Measurements from ENCODE around the gene WIPF1. TPM values are rescaled to one million over a fixed set of nuclear protein-coding genes. Genes with fewer than 3 reads are reported as not detected.

Gene WIPF1
- total RNA-seq, 2 experiments from 2014 or later: 357 to 390 TPM

DNA sequence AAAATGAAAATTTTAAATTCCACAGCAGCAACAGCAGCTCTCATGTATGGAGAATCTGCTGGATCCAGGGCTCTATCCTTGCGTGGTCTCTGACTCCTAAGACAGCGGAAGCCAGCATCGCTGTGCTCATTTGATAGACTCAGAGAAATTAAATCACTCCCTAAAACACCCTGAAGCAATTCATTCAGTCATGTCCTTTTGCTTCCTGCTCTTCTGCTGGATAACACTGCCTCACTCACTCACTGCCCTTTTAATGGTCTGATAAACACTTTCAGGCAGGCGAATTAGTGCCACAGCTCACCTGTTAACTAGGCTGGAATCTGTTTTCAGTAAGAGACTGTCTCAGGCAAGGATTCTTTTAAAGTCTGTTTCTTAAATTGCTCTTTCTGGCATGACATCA is 10.0 kb downstream of the WIPF1 start:
- H3K36me3 Mint-ChIP-seq (ENCODE audit: low read depth): peaks cover 82% of the 10 kb centered on the region

DNA sequence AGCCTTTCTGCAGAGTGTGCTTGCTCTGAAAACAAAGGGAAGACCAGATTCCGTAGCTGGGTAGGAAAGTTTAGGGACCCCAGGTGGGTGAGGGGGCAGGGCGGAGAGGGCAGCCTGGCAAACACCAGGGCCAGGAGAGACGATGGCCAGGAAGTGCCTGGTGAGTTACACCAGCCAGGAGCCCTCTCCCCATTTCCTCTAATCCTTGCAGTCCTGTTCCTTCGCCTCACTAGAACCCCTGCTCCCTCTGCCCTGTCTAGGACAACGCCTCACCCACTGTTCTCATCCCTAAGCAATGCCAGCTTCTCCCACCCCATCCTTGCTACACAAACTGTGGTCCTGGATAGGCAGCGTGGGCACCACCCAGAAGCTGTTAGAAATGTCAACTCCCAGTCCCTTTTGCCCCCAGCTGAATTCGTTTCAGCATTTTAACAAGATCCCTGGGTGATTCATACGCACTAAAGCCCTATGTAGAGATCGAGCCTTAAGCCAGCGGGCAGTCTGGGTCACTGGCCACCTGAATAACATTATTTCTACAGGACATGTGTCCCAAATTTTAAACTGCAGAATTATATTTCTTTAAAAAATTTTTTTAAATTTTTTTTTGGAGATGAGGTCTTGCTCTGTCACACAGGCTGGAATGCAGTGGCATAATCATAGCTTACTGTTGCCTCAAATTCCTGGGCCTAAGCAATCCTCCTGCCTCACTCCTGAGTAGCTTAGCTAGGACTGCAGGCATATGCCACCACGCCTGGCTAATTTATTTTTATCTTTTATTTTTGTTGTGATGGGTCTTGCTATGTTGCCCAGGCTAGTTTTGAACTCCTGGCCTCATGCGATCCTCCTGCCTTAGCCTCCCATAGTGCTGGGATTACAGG is 10.9 kb downstream of the WIPF1 start:
- POLR2A ChIA-PET: interaction anchor here (1.1 to 1.6 kb wide), 2 partner anchors 47 to 95 kb away, joined by 3 read pairs; no protein-coding TSS in a partner anchor
- peaks cover 86% of the 10 kb centered on the region for H3K36me3 Mint-ChIP-seq (ENCODE audit: low read depth)
- CTCF ChIA-PET: interaction anchor here (0.6 to 2.0 kb wide), 6 partner anchors 9 to 111 kb away, joined by 3 to 8 read pairs (median 3); no protein-coding TSS in a partner anchor
- ATAC-seq: no peak
- no peaks in the 10 kb centered on the region for H3K9me3 Mint-ChIP-seq (ENCODE audit: insufficient read depth)
- no peak overlapping the region for H3K4me3 Mint-ChIP-seq
- peak overlapping the region; percentile 85 for H3K27ac Mint-ChIP-seq
- DNase-seq: peak; percentile 15
- peaks cover 84% of the 10 kb centered on the region for H3K4me1 Mint-ChIP-seq (ENCODE audit: low read depth)
- no peaks in the 10 kb centered on the region for H3K27me3 Mint-ChIP-seq (ENCODE audit: low read depth)

More for the DNA sequence above, 10.0 kb downstream of the WIPF1 start:
- no peaks in the 10 kb centered on the region for H3K9me3 Mint-ChIP-seq (ENCODE audit: insufficient read depth)
- CTCF ChIA-PET: interaction anchor here (0.9 to 2.0 kb wide), 3 partner anchors 10 to 100 kb away, joined by 3 to 8 read pairs (median 5); no protein-coding TSS in a partner anchor
- POLR2A ChIA-PET: interaction anchor here (1.1 to 1.6 kb wide), 2 partner anchors 46 to 94 kb away, joined by 3 read pairs; no protein-coding TSS in a partner anchor
- ATAC-seq (no peak), DNase-seq (peak; percentile 17)
- H3K27ac Mint-ChIP-seq: peak overlapping the region; percentile 85
- no peaks in the 10 kb centered on the region for H3K27me3 Mint-ChIP-seq (ENCODE audit: low read depth)
- peaks cover 84% of the 10 kb centered on the region for H3K4me1 Mint-ChIP-seq (ENCODE audit: low read depth)
- H3K4me3 Mint-ChIP-seq: no peak overlapping the region

DNA sequence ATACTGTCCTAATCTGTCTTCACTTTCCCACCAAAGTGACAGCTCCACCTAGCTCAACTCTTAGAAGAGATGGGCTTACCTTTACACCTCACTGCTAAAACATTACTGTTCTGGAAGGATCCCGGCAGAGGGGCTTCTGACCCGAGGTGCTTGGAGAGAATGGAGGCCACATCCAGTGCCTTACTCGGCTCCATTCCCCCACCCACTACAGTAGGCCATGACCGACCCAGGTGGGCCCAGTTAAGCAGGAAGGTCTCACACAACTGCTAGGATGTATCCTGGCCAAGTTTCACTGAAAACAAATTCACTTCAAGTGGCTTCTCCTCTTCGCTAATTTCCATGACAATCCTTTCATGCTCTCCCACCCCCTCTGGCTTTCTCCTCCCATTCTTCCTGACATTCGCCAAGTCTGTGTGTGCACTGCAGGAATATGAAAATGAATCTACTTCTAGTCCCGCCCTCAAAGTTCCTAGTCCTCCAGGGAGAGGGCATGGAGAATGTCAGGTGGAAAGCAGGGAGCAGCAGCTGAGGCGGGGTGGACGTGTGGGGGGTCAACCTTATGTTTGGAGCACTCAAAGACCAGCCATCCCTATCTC is 11.8 kb downstream of the WIPF1 start:
- Mint-ChIP-seq H3K4me1 (ENCODE audit: low read depth) (peaks cover 81% of the 10 kb centered on the region), H3K9me3 (ENCODE audit: insufficient read depth) (no peaks in the 10 kb centered on the region), H3K27ac (peak overlapping the region; percentile 81), H3K27me3 (ENCODE audit: low read depth) (no peaks in the 10 kb centered on the region), H3K4me3 (no peak overlapping the region), H3K36me3 (ENCODE audit: low read depth) (peaks cover 85% of the 10 kb centered on the region)
- ATAC-seq (no peak), DNase-seq (peak; percentile 18)
- POLR2A ChIA-PET: no interaction called here
- CTCF ChIA-PET: interaction anchor here (0.7 to 1.3 kb wide), 3 partner anchors 21 to 112 kb away, joined by 3 to 4 read pairs (median 3); no protein-coding TSS in a partner anchor

DNA sequence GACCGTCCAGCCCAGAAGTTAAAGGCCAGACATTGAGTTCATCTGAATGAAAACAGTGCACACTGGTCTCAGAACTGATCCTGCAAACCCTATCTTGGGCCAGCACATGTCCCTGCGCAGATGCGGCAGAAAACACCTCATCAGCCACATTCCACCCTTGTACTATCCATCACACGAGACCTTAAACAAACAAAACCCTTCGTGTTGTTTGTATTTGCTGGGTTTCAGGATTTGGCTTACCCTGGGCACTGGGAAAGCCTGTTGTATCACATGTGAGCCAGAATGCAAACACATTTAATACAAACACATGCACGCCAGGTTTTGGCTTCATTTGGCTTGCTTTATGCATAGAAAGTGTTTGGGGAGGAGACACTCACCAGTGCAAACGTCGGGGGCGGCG is 12.5 kb downstream of the WIPF1 start:
- H3K27ac Mint-ChIP-seq: peak overlapping the region; percentile 68
- CTCF ChIA-PET: interaction anchor here (1.3 to 1.4 kb wide), 2 partner anchors 11 to 20 kb away, joined by 4 read pairs; no protein-coding TSS in a partner anchor
- no peaks in the 10 kb centered on the region for H3K27me3 Mint-ChIP-seq (ENCODE audit: low read depth)
- H3K36me3 Mint-ChIP-seq (ENCODE audit: low read depth): peaks cover 86% of the 10 kb centered on the region
- H3K4me1 Mint-ChIP-seq (ENCODE audit: low read depth): peaks cover 80% of the 10 kb centered on the region
- H3K4me3 Mint-ChIP-seq: no peak overlapping the region
- POLR2A ChIA-PET: no interaction called here
- no peaks in the 10 kb centered on the region for H3K9me3 Mint-ChIP-seq (ENCODE audit: insufficient read depth)
- DNase-seq (peak; percentile 17), ATAC-seq (no peak)

DNA sequence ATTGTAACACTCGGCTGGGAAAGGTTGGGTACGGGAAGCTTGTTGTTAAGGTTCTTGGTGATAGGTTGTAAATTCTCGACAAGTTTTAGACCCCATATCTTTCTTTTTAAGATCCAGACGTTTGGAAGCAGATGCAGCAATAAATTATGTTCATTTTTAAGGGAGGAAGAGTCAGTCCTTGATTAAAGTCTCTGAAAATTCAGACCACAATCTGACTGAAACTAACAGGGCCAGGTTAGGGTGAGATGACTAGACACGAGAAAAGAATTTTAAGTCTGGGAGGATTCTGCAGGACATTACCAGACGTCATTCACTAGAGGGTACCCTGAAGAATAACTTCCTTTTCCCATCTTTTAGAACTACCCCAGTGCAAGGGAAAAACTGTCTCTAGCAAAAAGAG is 16.1 kb downstream of the WIPF1 start:
- Mint-ChIP-seq H3K27me3 (ENCODE audit: low read depth) (no peaks in the 10 kb centered on the region), H3K36me3 (ENCODE audit: low read depth) (peaks cover 86% of the 10 kb centered on the region), H3K27ac (peak overlapping the region; percentile 62), H3K4me3 (no peak overlapping the region), H3K9me3 (ENCODE audit: insufficient read depth) (no peaks in the 10 kb centered on the region), H3K4me1 (ENCODE audit: low read depth) (peaks cover 68% of the 10 kb centered on the region)
- CTCF ChIA-PET: interaction anchor here (0.8 to 12.8 kb wide), 11 partner anchors 8 to 118 kb away, joined by 3 to 198 read pairs (median 4); partner anchors contain the start of gene WIPF1
- POLR2A ChIA-PET: interaction anchor here (0.7 to 3.5 kb wide), 6 partner anchors 8 to 105 kb away, joined by 3 to 18 read pairs (median 4); partner anchors contain the start of gene WIPF1
- ATAC-seq (no peak), DNase-seq (no peak)

DNA sequence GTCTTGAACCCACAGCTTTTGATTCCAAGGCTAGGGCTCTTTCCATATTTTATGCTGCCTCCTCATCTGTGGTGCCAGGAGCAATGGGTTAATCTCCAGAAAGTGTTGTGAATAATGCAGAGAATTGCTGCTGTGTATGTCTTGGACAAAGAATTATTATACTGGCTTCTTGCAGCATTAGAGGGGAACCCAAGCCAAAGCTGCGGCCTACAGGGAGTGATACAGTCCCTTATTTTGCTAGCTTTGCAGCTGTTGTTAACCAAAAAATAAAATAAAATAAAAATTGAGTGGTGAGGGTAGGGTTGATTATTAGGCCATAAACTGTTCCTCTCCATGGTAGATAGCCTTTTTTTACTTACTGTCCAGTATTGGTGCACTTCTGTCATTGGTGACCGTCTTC is 16.7 kb downstream of the WIPF1 start:
- H3K4me3 Mint-ChIP-seq: no peak overlapping the region
- ChIA-PET POLR2A (interaction anchor here (0.7 to 3.5 kb wide), 5 partner anchors 12 to 109 kb away, joined by 3 to 18 read pairs (median 4); partner anchors contain the start of gene WIPF1), CTCF (interaction anchor here (0.9 to 12.8 kb wide), 11 partner anchors 11 to 118 kb away, joined by 3 to 198 read pairs (median 4); partner anchors contain the start of gene WIPF1)
- peak overlapping the region; percentile 62 for H3K27ac Mint-ChIP-seq
- no peaks in the 10 kb centered on the region for H3K27me3 Mint-ChIP-seq (ENCODE audit: low read depth)
- DNase-seq (no peak), ATAC-seq (no peak)
- H3K36me3 Mint-ChIP-seq (ENCODE audit: low read depth): peaks cover 86% of the 10 kb centered on the region
- peaks cover 64% of the 10 kb centered on the region for H3K4me1 Mint-ChIP-seq (ENCODE audit: low read depth)
- no peaks in the 10 kb centered on the region for H3K9me3 Mint-ChIP-seq (ENCODE audit: insufficient read depth)

DNA sequence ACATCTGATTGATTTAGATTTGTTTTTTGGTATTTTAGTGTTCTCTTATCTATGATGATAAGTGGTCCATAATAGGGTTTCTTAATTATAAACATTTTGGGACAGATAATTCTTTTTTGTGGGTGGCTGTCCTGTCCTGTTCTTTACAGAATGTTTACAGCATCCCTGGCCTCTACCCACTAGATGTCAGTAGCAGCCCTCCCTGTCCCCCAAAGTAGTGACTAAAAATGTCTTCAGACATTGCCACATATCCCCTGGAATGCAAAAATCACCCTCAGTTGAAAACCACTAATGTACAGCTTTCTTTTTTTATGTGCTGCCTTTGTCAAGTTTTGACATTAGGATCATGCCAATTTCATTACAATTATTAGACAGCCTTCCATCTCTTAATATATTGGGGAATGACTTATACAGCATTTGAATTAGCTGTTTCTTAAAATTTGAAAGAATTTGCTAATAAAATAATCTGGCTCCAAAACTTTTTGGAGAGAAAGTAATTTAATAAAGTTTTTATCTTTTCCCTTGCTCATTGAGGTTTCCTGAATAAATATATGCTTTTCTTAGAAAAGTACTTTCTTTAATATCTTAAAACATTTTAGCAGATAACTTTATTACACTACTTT is 19.5 kb downstream of the WIPF1 start:
- H3K36me3 Mint-ChIP-seq (ENCODE audit: low read depth): peaks cover 88% of the 10 kb centered on the region
- no peak overlapping the region for H3K27ac Mint-ChIP-seq
- no peak overlapping the region for H3K4me3 Mint-ChIP-seq
- POLR2A ChIA-PET: interaction anchor here (1.0 kb wide), 2 partner anchors 16 to 102 kb away, joined by 3 to 5 read pairs; no protein-coding TSS in a partner anchor
- CTCF ChIA-PET: interaction anchor here (0.6 to 12.8 kb wide), 28 partner anchors 8 to 217 kb away, joined by 3 to 198 read pairs (median 4); partner anchors contain the start of gene WIPF1
- no peaks in the 10 kb centered on the region for H3K9me3 Mint-ChIP-seq (ENCODE audit: insufficient read depth)
- peaks cover 64% of the 10 kb centered on the region for H3K4me1 Mint-ChIP-seq (ENCODE audit: low read depth)
- DNase-seq (peak; percentile 76), ATAC-seq (peak; percentile 78)
- no peaks in the 10 kb centered on the region for H3K27me3 Mint-ChIP-seq (ENCODE audit: low read depth)

DNA sequence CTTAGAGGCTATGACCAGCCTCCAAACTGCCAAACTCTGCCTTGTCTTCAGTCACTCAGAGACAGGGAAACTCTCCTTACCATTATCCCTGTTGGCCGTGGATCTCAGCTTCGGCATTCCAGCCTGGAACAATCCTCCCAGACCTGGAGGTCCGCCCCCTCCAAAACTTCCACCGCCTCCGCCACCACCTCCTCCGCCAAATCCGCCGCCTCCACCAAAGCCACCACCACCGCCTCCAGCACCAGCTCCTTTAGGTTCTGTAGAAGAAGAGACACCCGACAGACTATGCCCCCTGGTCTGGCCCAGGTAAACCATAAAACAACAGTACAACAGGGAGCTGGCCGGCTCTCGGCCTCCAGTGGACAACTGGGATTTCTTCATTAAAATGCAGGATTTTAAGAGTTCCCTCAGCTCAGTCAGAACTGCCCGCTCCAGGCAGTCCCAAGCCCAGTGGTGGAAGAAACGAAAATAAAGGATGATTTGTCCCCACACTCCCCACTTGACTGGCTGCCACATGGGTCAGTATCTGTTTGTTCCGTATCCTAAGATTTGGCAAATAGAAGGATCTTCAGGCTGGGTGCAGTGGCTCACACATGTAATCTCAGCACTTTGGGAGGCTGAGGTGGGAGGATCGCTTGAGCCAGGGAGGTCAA is 22.4 kb downstream of the WIPF1 start:
- peak; percentile 19 for DNase-seq
- no peaks in the 10 kb centered on the region for H3K27me3 Mint-ChIP-seq (ENCODE audit: low read depth)
- ATAC-seq: no peak
- H3K4me1 Mint-ChIP-seq (ENCODE audit: low read depth): peaks cover 59% of the 10 kb centered on the region
- H3K36me3 Mint-ChIP-seq (ENCODE audit: low read depth): peaks cover 83% of the 10 kb centered on the region
- no peak overlapping the region for H3K4me3 Mint-ChIP-seq
- H3K27ac Mint-ChIP-seq: peak overlapping the region; percentile 40
- ChIA-PET POLR2A (interaction anchor here (1.3 kb wide), 1 partner anchor 11 kb away, joined by 3 read pairs; no protein-coding TSS in a partner anchor), CTCF (interaction anchor here (1.3 to 12.8 kb wide), 4 partner anchors 22 to 112 kb away, joined by 4 to 198 read pairs (median 97); partner anchors contain the start of gene WIPF1)
- no peaks in the 10 kb centered on the region for H3K9me3 Mint-ChIP-seq (ENCODE audit: insufficient read depth)

DNA sequence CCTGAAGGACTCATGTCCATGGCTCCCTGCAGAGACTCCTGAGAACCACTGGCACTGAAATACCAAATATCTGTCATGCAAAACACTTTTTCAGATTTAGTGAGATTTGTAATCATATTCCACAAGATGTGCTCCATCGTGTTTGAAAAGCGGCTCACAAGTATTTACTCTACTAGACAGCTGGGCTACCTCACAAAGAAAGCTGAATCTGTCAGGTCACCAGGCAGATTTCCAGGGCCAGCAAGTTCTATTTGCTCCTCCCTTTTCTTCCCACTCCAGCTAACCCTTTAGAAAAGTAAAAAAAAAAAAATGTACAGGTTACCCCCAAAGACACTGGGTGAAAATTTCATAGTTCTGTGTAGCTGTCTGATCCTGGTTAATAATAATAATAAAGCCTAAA is 22.9 kb downstream of the WIPF1 start:
- DNase-seq (peak; percentile 19), ATAC-seq (no peak)
- no peaks in the 10 kb centered on the region for H3K9me3 Mint-ChIP-seq (ENCODE audit: insufficient read depth)
- H3K4me3 Mint-ChIP-seq: no peak overlapping the region
- ChIA-PET CTCF (interaction anchor here (1.1 to 12.8 kb wide), 5 partner anchors 12 to 112 kb away, joined by 3 to 198 read pairs (median 4); partner anchors contain the start of gene WIPF1), POLR2A (interaction anchor here (0.8 to 1.3 kb wide), 2 partner anchors 10 to 19 kb away, joined by 3 read pairs; no protein-coding TSS in a partner anchor)
- H3K36me3 Mint-ChIP-seq (ENCODE audit: low read depth): peaks cover 84% of the 10 kb centered on the region
- H3K27me3 Mint-ChIP-seq (ENCODE audit: low read depth): no peaks in the 10 kb centered on the region
- no peak overlapping the region for H3K27ac Mint-ChIP-seq
- peaks cover 61% of the 10 kb centered on the region for H3K4me1 Mint-ChIP-seq (ENCODE audit: low read depth)

DNA sequence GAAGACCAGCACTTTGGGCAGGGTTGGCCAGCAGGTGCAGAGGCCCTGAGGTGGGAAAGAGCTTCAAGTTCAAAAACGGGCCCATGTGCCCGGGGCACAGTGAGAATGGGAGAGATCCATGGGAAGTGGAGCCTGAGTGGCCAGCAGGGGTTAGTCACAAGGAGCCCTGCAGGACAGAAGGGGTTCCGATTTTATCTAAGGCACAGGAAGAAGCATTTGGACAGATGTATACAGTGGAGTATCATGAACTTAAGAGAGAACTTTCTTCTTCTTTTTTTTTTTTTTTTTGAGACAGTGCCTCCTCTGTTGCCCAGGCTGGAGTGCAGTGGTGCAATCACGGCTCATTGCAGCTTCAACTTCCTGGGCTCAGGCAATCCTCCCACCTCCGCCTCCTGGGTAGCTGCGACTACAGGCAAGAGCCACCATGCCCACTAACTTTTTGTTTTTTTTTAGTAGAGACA is 24.0 kb downstream of the WIPF1 start:
- Mint-ChIP-seq H3K27ac (peak overlapping the region; percentile 64), H3K4me3 (no peak overlapping the region), H3K9me3 (ENCODE audit: insufficient read depth) (no peaks in the 10 kb centered on the region), H3K27me3 (ENCODE audit: low read depth) (no peaks in the 10 kb centered on the region), H3K4me1 (ENCODE audit: low read depth) (peaks cover 61% of the 10 kb centered on the region), H3K36me3 (ENCODE audit: low read depth) (peaks cover 84% of the 10 kb centered on the region)
- ChIA-PET CTCF (interaction anchor here (0.9 to 12.8 kb wide), 6 partner anchors 8 to 113 kb away, joined by 3 to 198 read pairs (median 4); partner anchors contain the start of gene WIPF1), POLR2A (interaction anchor here (0.6 to 1.3 kb wide), 5 partner anchors 9 to 111 kb away, joined by 3 to 6 read pairs (median 3); no protein-coding TSS in a partner anchor)
- DNase-seq: no peak
- ATAC-seq: peak; percentile 38

Measured in activated CD8-positive, alpha-beta T cell treated with anti-CD3 and anti-CD28 coated beads, Interleukin-2, amount 10 ng/mL, durations not matched to agents 7 days and 5 days (primary cell).